ENCODE data around the gene GRM1.

GRM1 gene

GRCh38 chr6:146100776-146101175 lies 71.9 kb downstream of the GRM1 start:
- no peak for DNase-seq (ENCODE audit: low spot score)

GRCh38 chr6:146103416-146104072 lies 74.7 kb downstream of the GRM1 start:
- no peak for DNase-seq (ENCODE audit: low spot score)

- DNase-seq (ENCODE audit: low spot score), result no peak
These were observed 77.7 kb downstream of the GRM1 start for GRCh38 chr6:146106532-146106931.

- DNase-seq (ENCODE audit: low spot score), result no peak
These were observed 82.1 kb downstream of the GRM1 start for GRCh38 chr6:146110990-146111389.

GRCh38 chr6:146111881-146112450 lies 83.1 kb downstream of the GRM1 start:
- DNase-seq (ENCODE audit: low spot score), result peak; percentile 46

GRCh38 chr6:146113084-146113623 lies 84.3 kb downstream of the GRM1 start:
- DNase-seq (ENCODE audit: low spot score), result peak; percentile 43

GRCh38 chr6:146123616-146124015 lies 94.8 kb downstream of the GRM1 start:
- DNase-seq (ENCODE audit: low spot score), result peak; percentile 75

- DNase-seq (ENCODE audit: low spot score), result peak; percentile 92
These were observed 98.8 kb downstream of the GRM1 start for GRCh38 chr6:146127447-146128215.

- peak; percentile 87 for DNase-seq (ENCODE audit: low spot score)
These were observed 105.0 kb downstream of the GRM1 start for GRCh38 chr6:146133866-146134265.

- no peak for DNase-seq (ENCODE audit: low spot score)
These were observed 106.3 kb downstream of the GRM1 start for GRCh38 chr6:146135167-146135566.

- peak; percentile 82 for DNase-seq (ENCODE audit: low spot score)
These were observed 118.0 kb downstream of the GRM1 start for GRCh38 chr6:146146836-146147235.

- no peak for DNase-seq (ENCODE audit: low spot score)
These were observed 120.9 kb downstream of the GRM1 start for GRCh38 chr6:146149770-146150169.

- no peak for DNase-seq (ENCODE audit: low spot score)
These were observed 124.3 kb downstream of the GRM1 start for GRCh38 chr6:146153040-146153758.

GRCh38 chr6:146154197-146154596 lies 125.3 kb downstream of the GRM1 start:
- DNase-seq (ENCODE audit: low spot score), result no peak

- peak; percentile 46 for DNase-seq (ENCODE audit: low spot score)
These were observed 132.8 kb downstream of the GRM1 start for GRCh38 chr6:146161664-146162063.

GRCh38 chr6:146169872-146170271 lies 141.0 kb downstream of the GRM1 start:
- no peak for DNase-seq (ENCODE audit: low spot score)

- DNase-seq (ENCODE audit: low spot score), result no peak
These were observed 148.9 kb downstream of the GRM1 start for GRCh38 chr6:146177785-146178184.

- peak; percentile 74 for DNase-seq (ENCODE audit: low spot score)
These were observed 155.0 kb downstream of the GRM1 start for GRCh38 chr6:146183831-146184230.

GRCh38 chr6:146184701-146185100 lies 155.8 kb downstream of the GRM1 start:
- no peak for DNase-seq (ENCODE audit: low spot score)

- peak; percentile 94 for DNase-seq (ENCODE audit: low spot score)
These were observed 160.3 kb downstream of the GRM1 start for GRCh38 chr6:146189131-146189530.

GRCh38 chr6:146190581-146190980 lies 161.7 kb downstream of the GRM1 start:
- DNase-seq (ENCODE audit: low spot score), result peak; percentile 67

- peak; percentile 50 for DNase-seq (ENCODE audit: low spot score)
These were observed 162.3 kb downstream of the GRM1 start for GRCh38 chr6:146191166-146191565.
